Measurements from ENCODE around the gene CALCB. TPM values are rescaled to one million over a fixed set of nuclear protein-coding genes. Genes with fewer than 3 reads are reported as not detected.
"Not testable (repeated sequence)": the region's sequence is repeated elsewhere in the genome, so short reads cannot be mapped to it uniquely, and the experiment has no call there.

CALCB gene
- polyA plus RNA-seq (ENCODE audit: insufficient read length in 3 of 3) = 1 to 10 TPM; 3.6 to 5.0 (median 3.8) TPM
- long read RNA-seq, donor 1, transcript CALCB-201 (5 exons, 1,070 nt) = major isoform, 5 of 5 reads
- long read RNA-seq, donor 1, partial matches to known transcripts = 0 of 5 reads
- long read RNA-seq, donor 1, other reads (novel, unspliced or antisense) = 0 of 5 reads
- long read RNA-seq, donor 2, transcript CALCB-201 (5 exons, 1,070 nt) = major isoform, 5 of 5 reads
- long read RNA-seq, donor 2, partial matches to known transcripts = 0 of 5 reads
- long read RNA-seq, donor 2, other reads (novel, unspliced or antisense) = 0 of 5 reads
- long read RNA-seq, donor 3, partial matches to known transcripts = 0 of 1 reads
- long read RNA-seq, donor 3, other reads (novel, unspliced or antisense) = 0 of 1 reads
- long read RNA-seq, donor 4, partial matches to known transcripts = 9 of 10 reads
- long read RNA-seq, donor 4, other reads (novel, unspliced or antisense) = 0 of 10 reads
- long read RNA-seq, donor 5, partial matches to known transcripts = 5 of 7 reads
- long read RNA-seq, donor 5, other reads (novel, unspliced or antisense) = 0 of 7 reads
- long read RNA-seq, donor 6, partial matches to known transcripts = 0 of 3 reads
- long read RNA-seq, donor 6, other reads (novel, unspliced or antisense) = 0 of 3 reads
- long read RNA-seq, donor 7, transcript CALCB-201 (5 exons, 1,070 nt) = major isoform, 7 of 14 reads
- long read RNA-seq, donor 7, partial matches to known transcripts = 7 of 14 reads
- long read RNA-seq, donor 7, other reads (novel, unspliced or antisense) = 0 of 14 reads
- long read RNA-seq, donor 8 = 0 reads
- long read RNA-seq, donor 9, partial matches to known transcripts = 6 of 11 reads
- long read RNA-seq, donor 9, other reads (novel, unspliced or antisense) = 0 of 11 reads
- long read RNA-seq, donor 10, partial matches to known transcripts = 0 of 1 reads
- long read RNA-seq, donor 10, other reads (novel, unspliced or antisense) = 0 of 1 reads
- long read RNA-seq, donor 11, transcript CALCB-201 (5 exons, 1,070 nt) = major isoform, 6 of 13 reads
- long read RNA-seq, donor 11, partial matches to known transcripts = 7 of 13 reads
- long read RNA-seq, donor 11, other reads (novel, unspliced or antisense) = 0 of 13 reads
- long read RNA-seq, donor 12, partial matches to known transcripts = 0 of 3 reads
- long read RNA-seq, donor 12, other reads (novel, unspliced or antisense) = 0 of 3 reads
- long read RNA-seq, donor 13, partial matches to known transcripts = 0 of 1 reads
- long read RNA-seq, donor 13, other reads (novel, unspliced or antisense) = 0 of 1 reads
- long read RNA-seq, donor 14 = 0 reads
- long read RNA-seq, donor 15, partial matches to known transcripts = 11 of 28 reads
- long read RNA-seq, donor 15, other reads (novel, unspliced or antisense) = 13 of 28 reads
- long read RNA-seq, donor 16, partial matches to known transcripts = 10 of 14 reads
- long read RNA-seq, donor 16, other reads (novel, unspliced or antisense) = 0 of 14 reads

GRCh38 chr11:15073361-15074205 lies at the start of gene CALCB:
TSS of gene CALCB (plus strand) at chr11:15073593. CDS start at chr11:15074719, 1,126 bp downstream.
- peak; percentile 48 for DNase-seq

GRCh38 chr11:15027011-15027410 lies 46.4 kb upstream of the CALCB start:
- no peak for DNase-seq

GRCh38 chr11:15027956-15028355 lies 45.4 kb upstream of the CALCB start:
- no peak for DNase-seq

GRCh38 chr11:15028379-15028778 lies 45.0 kb upstream of the CALCB start:
- DNase-seq = no peak

GRCh38 chr11:15031945-15032344 lies 41.4 kb upstream of the CALCB start:
- DNase-seq = not testable (repeated sequence)

GRCh38 chr11:15034687-15035267 lies 38.6 kb upstream of the CALCB start:
- no peak for DNase-seq

GRCh38 chr11:15035283-15035682 lies 38.1 kb upstream of the CALCB start:
- no peak for DNase-seq

- no peak for DNase-seq
Measured at GRCh38 chr11:15038963-15039362, 34.4 kb upstream of the CALCB start.

- DNase-seq = no peak
Measured at GRCh38 chr11:15045209-15045608, 28.2 kb upstream of the CALCB start.

GRCh38 chr11:15045891-15046290 lies 27.5 kb upstream of the CALCB start:
- DNase-seq = no peak

- not testable (repeated sequence) for DNase-seq
Measured at GRCh38 chr11:15046673-15047072, 26.7 kb upstream of the CALCB start.

GRCh38 chr11:15048616-15049015 lies 24.8 kb upstream of the CALCB start:
- no peak for DNase-seq

GRCh38 chr11:15053191-15053685 lies 20.2 kb upstream of the CALCB start:
- no peak for DNase-seq

- DNase-seq = no peak
Measured at GRCh38 chr11:15055620-15056356, 17.6 kb upstream of the CALCB start.

- no peak for DNase-seq
Measured at GRCh38 chr11:15057329-15057728, 16.1 kb upstream of the CALCB start.

- DNase-seq = no peak
Measured at GRCh38 chr11:15059132-15059915, 14.1 kb upstream of the CALCB start.

GRCh38 chr11:15062599-15062998 lies 10.8 kb upstream of the CALCB start:
- DNase-seq = no peak

GRCh38 chr11:15069751-15070150 lies 3.6 kb upstream of the CALCB start:
- not testable (repeated sequence) for DNase-seq
